Measurements from ENCODE around the gene VPS35L.

The VPS35L gene

GRCh38 chr16:19599968-19600716 lies 44.6 kb downstream of the VPS35L start:
- DNase-seq, result no peak

- DNase-seq, result no peak
Measured at GRCh38 chr16:19601083-19601976, 45.8 kb downstream of the VPS35L start.

GRCh38 chr16:19604911-19605310 lies 49.4 kb downstream of the VPS35L start:
- DNase-seq, result no peak

- no peak for DNase-seq
Measured at GRCh38 chr16:19605701-19606100, 50.2 kb downstream of the VPS35L start.

- no peak for DNase-seq
Measured at GRCh38 chr16:19607616-19608280, 52.2 kb downstream of the VPS35L start.

- no peak for DNase-seq
Measured at GRCh38 chr16:19609359-19609758, 53.9 kb downstream of the VPS35L start.

- DNase-seq, result no peak
Measured at GRCh38 chr16:19610200-19610599, 54.7 kb downstream of the VPS35L start.

GRCh38 chr16:19613834-19614233 lies 58.3 kb downstream of the VPS35L start:
- DNase-seq, result no peak

- DNase-seq, result no peak
Measured at GRCh38 chr16:19616241-19616640, 60.7 kb downstream of the VPS35L start.

GRCh38 chr16:19618876-19619275 lies 63.4 kb downstream of the VPS35L start:
- DNase-seq, result no peak

- no peak for DNase-seq
Measured at GRCh38 chr16:19621445-19621844, 65.9 kb downstream of the VPS35L start.

GRCh38 chr16:19625039-19625438 lies 69.5 kb downstream of the VPS35L start:
- no peak for DNase-seq

GRCh38 chr16:19636436-19637267 lies 81.1 kb downstream of the VPS35L start:
- DNase-seq, result no peak

GRCh38 chr16:19639986-19640421 lies 84.5 kb downstream of the VPS35L start:
- DNase-seq, result no peak

- DNase-seq, result no peak
Measured at GRCh38 chr16:19642501-19642900, 87.0 kb downstream of the VPS35L start.

GRCh38 chr16:19644877-19645276 lies 89.4 kb downstream of the VPS35L start:
- DNase-seq, result no peak

- DNase-seq, result no peak
Measured at GRCh38 chr16:19645557-19645981, 90.1 kb downstream of the VPS35L start.

- no peak for DNase-seq
Measured at GRCh38 chr16:19649980-19650379, 94.5 kb downstream of the VPS35L start.

- no peak for DNase-seq
Measured at GRCh38 chr16:19654147-19654546, 98.6 kb downstream of the VPS35L start.

- no peak for DNase-seq
Measured at GRCh38 chr16:19655242-19655777, 99.8 kb downstream of the VPS35L start.

GRCh38 chr16:19657831-19658230 lies 102.3 kb downstream of the VPS35L start:
- DNase-seq, result no peak

GRCh38 chr16:19659554-19659953 lies 104.1 kb downstream of the VPS35L start:
- no peak for DNase-seq
